ENCODE measurements around the gene NCR3LG1. TPM values are rescaled to one million over a fixed set of nuclear protein-coding genes. Genes with fewer than 3 reads are reported as not detected.
A peak's percentile ranks its signal among the peaks of the same experiment; 100 is the strongest.

The NCR3LG1 gene
- total and polyA plus RNA-seq, 4 donors, result 0.18 to 0.75 (median 0.38) TPM

DNA sequence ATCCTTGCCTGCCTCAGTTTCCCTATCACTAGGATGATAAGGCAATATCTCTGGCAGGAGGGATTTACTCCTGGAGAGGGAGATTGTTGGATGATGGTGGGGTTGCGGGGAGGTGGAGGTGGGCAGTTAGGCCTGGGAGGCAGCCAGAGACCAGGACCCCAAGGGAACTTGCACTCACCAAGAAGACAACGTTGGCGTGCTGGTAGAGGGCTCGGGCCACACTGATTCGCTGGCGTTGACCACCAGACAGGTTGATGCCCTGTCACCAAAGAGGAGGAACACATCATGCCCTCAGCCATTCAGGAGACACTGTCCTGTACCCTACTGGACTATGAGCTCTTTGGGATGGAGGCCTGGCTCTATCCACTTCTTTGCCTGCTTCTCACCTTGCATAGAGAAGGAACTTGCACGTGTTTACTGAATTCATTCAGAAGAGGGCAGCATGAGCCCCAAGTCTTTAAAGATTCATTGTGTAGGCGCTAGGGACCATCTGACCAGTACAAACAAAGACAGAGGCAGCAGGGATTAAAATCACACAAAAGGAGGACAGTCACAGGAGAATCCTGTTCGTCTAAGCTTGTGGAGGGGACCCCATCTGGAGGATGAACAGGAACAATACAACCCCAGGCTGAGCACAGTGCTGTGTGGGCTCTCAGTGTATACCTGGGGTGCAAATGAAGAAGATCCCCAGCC is 61.0 kb downstream of the NCR3LG1 start:
- Histone ChIP-seq H3K27me3 (ENCODE audit: control insufficient read depth in 4 of 4, insufficient read depth in 4 of 4, low read length in 3 of 4) (no peaks in the 10 kb centered on the region), H3K4me3 (ENCODE audit: low read depth in 1 of 3, low read length in 3 of 3) (no peak overlapping the region), H3K9me3 (ENCODE audit: control insufficient read depth in 4 of 4, low read length in 3 of 4) (no peaks in the 10 kb centered on the region), H3K27ac (ENCODE audit: low read depth in 1 of 2, low read length in 2 of 2) (no peak overlapping the region), H3K4me1 (ENCODE audit: control insufficient read depth in 4 of 4, insufficient read depth in 4 of 4, low read length in 3 of 4) (peaks cover 0 to 2% (median 0%) of the 10 kb centered on the region in 4 donors), H3K9ac (ENCODE audit: low read depth in 1 of 2, low read length in 2 of 2) (no peak overlapping the region), H3K36me3 (ENCODE audit: control insufficient read depth in 4 of 4, insufficient read depth in 3 of 4, low read depth in 1 of 4, low read length in 3 of 4) (no peaks in the 10 kb centered on the region)
- TF ChIP-seq GABPA (IDR thresholded peaks at IDR 0.05 in 1 of 2, conservative IDR thresholded peaks at IDR 0.05 in 1 of 2) (no peak), RAD21 (IDR thresholded peaks at IDR 0.05) (no peak), FOXA1 (IDR thresholded peaks at IDR 0.05) (no peak), SP1 (IDR thresholded peaks at IDR 0.05) (no peak), FOXA2 (IDR thresholded peaks at IDR 0.05) (no peak)
- TF ChIP-seq, protein P1, sequence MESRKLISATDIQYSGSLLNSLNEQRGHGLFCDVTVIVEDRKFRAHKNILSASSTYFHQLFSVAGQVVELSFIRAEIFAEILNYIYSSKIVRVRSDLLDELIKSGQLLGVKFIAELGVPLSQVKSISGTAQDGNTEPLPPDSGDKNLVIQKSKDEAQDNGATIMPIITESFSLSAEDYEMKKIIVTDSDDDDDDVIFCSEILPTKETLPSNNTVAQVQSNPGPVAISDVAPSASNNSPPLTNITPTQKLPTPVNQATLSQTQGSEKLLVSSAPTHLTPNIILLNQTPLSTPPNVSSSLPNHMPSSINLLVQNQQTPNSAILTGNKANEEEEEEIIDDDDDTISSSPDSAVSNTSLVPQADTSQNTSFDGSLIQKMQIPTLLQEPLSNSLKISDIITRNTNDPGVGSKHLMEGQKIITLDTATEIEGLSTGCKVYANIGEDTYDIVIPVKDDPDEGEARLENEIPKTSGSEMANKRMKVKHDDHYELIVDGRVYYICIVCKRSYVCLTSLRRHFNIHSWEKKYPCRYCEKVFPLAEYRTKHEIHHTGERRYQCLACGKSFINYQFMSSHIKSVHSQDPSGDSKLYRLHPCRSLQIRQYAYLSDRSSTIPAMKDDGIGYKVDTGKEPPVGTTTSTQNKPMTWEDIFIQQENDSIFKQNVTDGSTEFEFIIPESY (IDR thresholded peaks at IDR 0.05), result no peak
- TF ChIP-seq, protein P2, sequence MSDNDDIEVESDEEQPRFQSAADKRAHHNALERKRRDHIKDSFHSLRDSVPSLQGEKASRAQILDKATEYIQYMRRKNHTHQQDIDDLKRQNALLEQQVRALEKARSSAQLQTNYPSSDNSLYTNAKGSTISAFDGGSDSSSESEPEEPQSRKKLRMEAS (IDR thresholded peaks at IDR 0.05), result no peak
- TF ChIP-seq, protein P3, sequence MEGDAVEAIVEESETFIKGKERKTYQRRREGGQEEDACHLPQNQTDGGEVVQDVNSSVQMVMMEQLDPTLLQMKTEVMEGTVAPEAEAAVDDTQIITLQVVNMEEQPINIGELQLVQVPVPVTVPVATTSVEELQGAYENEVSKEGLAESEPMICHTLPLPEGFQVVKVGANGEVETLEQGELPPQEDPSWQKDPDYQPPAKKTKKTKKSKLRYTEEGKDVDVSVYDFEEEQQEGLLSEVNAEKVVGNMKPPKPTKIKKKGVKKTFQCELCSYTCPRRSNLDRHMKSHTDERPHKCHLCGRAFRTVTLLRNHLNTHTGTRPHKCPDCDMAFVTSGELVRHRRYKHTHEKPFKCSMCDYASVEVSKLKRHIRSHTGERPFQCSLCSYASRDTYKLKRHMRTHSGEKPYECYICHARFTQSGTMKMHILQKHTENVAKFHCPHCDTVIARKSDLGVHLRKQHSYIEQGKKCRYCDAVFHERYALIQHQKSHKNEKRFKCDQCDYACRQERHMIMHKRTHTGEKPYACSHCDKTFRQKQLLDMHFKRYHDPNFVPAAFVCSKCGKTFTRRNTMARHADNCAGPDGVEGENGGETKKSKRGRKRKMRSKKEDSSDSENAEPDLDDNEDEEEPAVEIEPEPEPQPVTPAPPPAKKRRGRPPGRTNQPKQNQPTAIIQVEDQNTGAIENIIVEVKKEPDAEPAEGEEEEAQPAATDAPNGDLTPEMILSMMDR (IDR thresholded peaks at IDR 0.05; ENCODE audit: low read depth, low read length, missing input control), result no peak
- DNase-seq (ENCODE audit: low spot score), result no peak
- 84% methylated on average over 9 of the region's 9 CpGs for WGBS

DNA sequence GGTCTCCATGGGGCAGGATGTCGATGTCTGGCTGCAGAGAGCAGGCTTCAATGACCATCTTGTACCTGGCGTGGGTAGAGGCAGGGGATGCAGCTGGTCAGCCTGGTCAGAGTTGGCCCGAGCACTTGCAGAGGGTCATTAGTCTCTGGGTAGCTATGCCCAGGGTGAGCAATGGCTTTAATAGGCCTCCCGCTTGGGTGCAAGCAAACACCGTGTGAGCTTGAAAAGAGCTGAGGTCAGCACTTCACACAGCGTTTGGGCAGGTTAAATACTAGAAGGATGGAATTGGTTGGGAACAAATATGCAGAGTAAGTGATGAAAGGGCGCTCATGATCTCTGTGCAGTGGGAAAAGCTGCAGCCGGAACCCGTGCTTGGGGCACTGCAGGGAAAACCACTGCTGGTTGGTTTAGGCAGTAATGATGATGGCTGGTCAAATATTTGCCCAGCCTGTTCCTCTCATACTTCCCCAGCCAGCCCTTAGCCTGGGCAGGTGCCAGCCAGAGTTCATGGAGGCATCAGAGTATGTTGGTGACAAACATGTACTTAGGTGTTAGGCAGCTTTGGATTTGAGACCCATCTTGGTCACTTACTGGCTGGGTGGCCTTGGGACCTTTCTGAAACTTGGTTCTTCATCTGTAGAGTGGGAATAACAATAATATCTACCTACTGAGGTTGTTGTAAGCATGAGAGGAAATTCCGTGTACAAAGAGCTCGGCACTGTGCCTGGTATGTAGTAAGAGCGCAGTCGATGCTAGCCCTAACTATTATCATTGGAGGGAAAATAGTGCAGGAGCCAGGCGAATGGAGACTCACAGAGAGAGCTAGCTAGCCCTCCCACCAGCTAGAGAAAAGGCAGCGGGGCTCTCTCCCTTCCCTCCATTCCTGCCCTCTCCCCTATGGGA is 62.1 kb downstream of the NCR3LG1 start:
- Histone ChIP-seq H3K27ac (ENCODE audit: low read depth in 1 of 2, low read length in 2 of 2) (no peak overlapping the region), H3K9ac (ENCODE audit: low read depth in 1 of 2, low read length in 2 of 2) (no peak overlapping the region), H3K36me3 (ENCODE audit: control insufficient read depth in 4 of 4, insufficient read depth in 3 of 4, low read depth in 1 of 4, low read length in 3 of 4) (no peaks in the 10 kb centered on the region), H3K4me3 (ENCODE audit: low read depth in 1 of 3, low read length in 3 of 3) (no peak overlapping the region), H3K9me3 (ENCODE audit: control insufficient read depth in 4 of 4, low read length in 3 of 4) (no peaks in the 10 kb centered on the region), H3K27me3 (ENCODE audit: control insufficient read depth in 4 of 4, insufficient read depth in 4 of 4, low read length in 3 of 4) (no peaks in the 10 kb centered on the region), H3K4me1 (ENCODE audit: control insufficient read depth in 4 of 4, insufficient read depth in 4 of 4, low read length in 3 of 4) (peaks cover 0 to 2% (median 0%) of the 10 kb centered on the region in 4 donors)
- DNase-seq (ENCODE audit: low spot score), result no peak
- WGBS, result 65% methylated on average over 15 of the region's 15 CpGs
- no peak for TF ChIP-seq JUND (IDR thresholded peaks at IDR 0.05)
- TF ChIP-seq HNF4A (conservative IDR thresholded peaks at IDR 0.05), result peak; percentile 31 to 40
- TF ChIP-seq, protein P4, sequence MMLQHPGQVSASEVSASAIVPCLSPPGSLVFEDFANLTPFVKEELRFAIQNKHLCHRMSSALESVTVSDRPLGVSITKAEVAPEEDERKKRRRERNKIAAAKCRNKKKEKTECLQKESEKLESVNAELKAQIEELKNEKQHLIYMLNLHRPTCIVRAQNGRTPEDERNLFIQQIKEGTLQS (IDR thresholded peaks at IDR 0.05), result no peak
- TF ChIP-seq FOXA2 (IDR thresholded peaks at IDR 0.05), result no peak
- peak; percentile 64 to 66 for TF ChIP-seq RXRA (IDR thresholded peaks at IDR 0.05)
- TF ChIP-seq YY1 (IDR thresholded peaks at IDR 0.05), result peak; percentile 78
- peak in 1 of 2 donors; percentile 22 for TF ChIP-seq GABPA (IDR thresholded peaks at IDR 0.05 in 1 of 2, conservative IDR thresholded peaks at IDR 0.05 in 1 of 2)
- TF ChIP-seq, protein P2 (IDR thresholded peaks at IDR 0.05), result no peak
- peak; percentile 83 for TF ChIP-seq SP1 (IDR thresholded peaks at IDR 0.05)
